Osteoblast (primary cell): ENCODE data around the gene STAC3. TPM values are rescaled to one million over a fixed set of nuclear protein-coding genes. Genes with fewer than 3 reads are reported as not detected.

Source experiments
- DNase-seq: peaks from one replicate; pipeline ENCODE4 v3.0.0; 2011; ENCODE audit warnings: low spot score, mixed read lengths; ENCODE audit not compliant: insufficient read length; ENCODE audit errors: missing footprints
- H2AFZ ChIP-seq: 2 replicates; pipeline ENCODE4 v1.6.0; 2011; ENCODE audit warnings: mild to moderate bottlenecking, low read length
- H3K27ac ChIP-seq: 2 replicates; pipeline ENCODE4 v1.5.1; 2011; ENCODE audit warnings: mild to moderate bottlenecking, low read depth, low read length, moderate library complexity
- H3K27me3 ChIP-seq: 2 replicates; pipeline ENCODE4 v1.6.0; 2012; ENCODE audit warnings: mild to moderate bottlenecking, control low read depth, inconsistent platforms, low read length, moderate library complexity; ENCODE audit not compliant: insufficient read depth
- H3K36me3 ChIP-seq: 2 replicates; pipeline ENCODE4 v1.5.1; 2011; ENCODE audit warnings: mild to moderate bottlenecking, low read length, control low read depth, moderate library complexity; ENCODE audit not compliant: insufficient read depth
- H3K4me1 ChIP-seq: 2 replicates; pipeline ENCODE4 v1.5.1; 2011; ENCODE audit warnings: mild to moderate bottlenecking, low read length, control low read depth, moderate library complexity; ENCODE audit not compliant: insufficient read depth
- H3K4me2 ChIP-seq: 2 replicates; pipeline ENCODE4 v1.6.0; 2011; ENCODE audit warnings: mild to moderate bottlenecking, low read length; ENCODE audit not compliant: insufficient read depth
- H3K4me3 ChIP-seq: fragments of 200-600 bp; sonication (generic); 3 replicates; pipeline ENCODE4 v1.5.1; 2012; ENCODE audit warnings: mild to moderate bottlenecking, low read length, inconsistent platforms; ENCODE audit not compliant: insufficient read depth
- H3K79me2 ChIP-seq: 2 replicates; pipeline ENCODE4 v1.6.0; 2012; ENCODE audit warnings: mild to moderate bottlenecking, low read length, control low read depth, inconsistent platforms; ENCODE audit not compliant: insufficient read depth
- H3K9me3 ChIP-seq: 2 replicates; pipeline ENCODE4 v1.5.1; 2011; ENCODE audit warnings: low read depth, low read length, control low read depth
- H4K20me1 ChIP-seq: 2 replicates; pipeline ENCODE4 v1.6.0; 2012; ENCODE audit warnings: mild to moderate bottlenecking, low read length, control low read depth; ENCODE audit not compliant: insufficient read depth
- CTCF ChIP-seq: IDR thresholded peaks from 2 replicates; pipeline ENCODE4 v1.5.1; 2011; ENCODE audit warnings: mild to moderate bottlenecking, low read depth, low read length, moderate library complexity; ENCODE audit errors: extremely low read depth
- total RNA-seq: library from RNA; depleted of rRNA; stranded (reverse); fragments of >200 nt; gene quantifications from 2 replicates; pipeline ENCODE4 v1.2.3, GENCODE V29; 2012

STAC3 gene
- total RNA-seq, 1 donor, result 0.36 TPM

- DNase-seq, result no peak
- no peak overlapping the region for H3K27ac ChIP-seq
- TF ChIP-seq CTCF, result no peak
- no peaks in the 10 kb centered on the region for H3K9me3 ChIP-seq
- no peak overlapping the region for H3K4me3 ChIP-seq
- no peaks in the 10 kb centered on the region for H4K20me1 ChIP-seq
- no peaks in the 10 kb centered on the region for H3K36me3 ChIP-seq
- H3K4me2 ChIP-seq, result no peak overlapping the region
- H3K4me1 ChIP-seq, result peaks cover 19% of the 10 kb centered on the region
- peaks cover 6% of the 10 kb centered on the region for H3K79me2 ChIP-seq
- H2AFZ ChIP-seq, result no peak overlapping the region
- peaks cover 17% of the 10 kb centered on the region for H3K27me3 ChIP-seq
These were observed 25.9 kb downstream of the STAC3 start for GRCh38 chr12:57224973-57225679.

DNA sequence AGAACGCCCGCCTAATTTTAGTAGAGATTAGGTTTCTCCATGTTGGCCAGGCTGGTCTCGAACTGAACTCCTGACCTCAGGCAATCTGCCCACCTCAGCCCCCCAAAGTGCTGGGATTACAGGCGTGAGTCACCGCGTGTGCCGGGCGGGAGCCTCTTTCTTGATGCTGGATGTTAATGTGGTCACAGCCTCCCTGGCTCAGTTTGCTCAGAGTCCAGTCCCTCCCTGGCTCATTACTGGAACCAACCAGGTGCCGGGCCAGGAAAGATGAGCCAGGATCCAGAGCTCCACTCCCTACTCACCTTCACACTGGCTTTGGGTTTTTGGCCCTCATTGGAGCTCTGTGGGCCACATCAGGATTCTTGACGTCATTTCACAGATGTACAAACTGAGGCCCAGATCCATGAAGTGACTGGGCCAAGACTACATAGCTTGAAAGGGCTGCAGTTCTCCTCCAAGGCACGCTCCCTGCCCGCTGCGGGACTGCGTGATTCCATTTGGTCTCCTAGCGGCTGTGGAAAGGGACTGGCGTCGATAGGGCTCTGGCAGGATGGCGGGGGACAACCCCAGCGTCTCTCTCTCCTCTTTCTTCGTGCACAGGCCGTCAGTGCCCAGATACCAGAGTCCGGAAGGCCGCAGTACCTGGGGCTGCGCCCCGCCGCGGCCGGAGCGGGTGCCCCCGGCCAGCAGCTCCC, 26.6 kb downstream of the STAC3 start:
- Histone ChIP-seq H3K79me2 (no peaks in the 10 kb centered on the region), H3K9me3 (no peaks in the 10 kb centered on the region), H3K36me3 (no peaks in the 10 kb centered on the region), H3K4me2 (no peak overlapping the region), H2AFZ (no peak overlapping the region), H3K4me1 (peaks cover 19% of the 10 kb centered on the region), H3K4me3 (no peak overlapping the region), H3K27me3 (peaks cover 23% of the 10 kb centered on the region), H3K27ac (no peak overlapping the region), H4K20me1 (no peaks in the 10 kb centered on the region)
- no peak for TF ChIP-seq CTCF
- no peak for DNase-seq

DNA sequence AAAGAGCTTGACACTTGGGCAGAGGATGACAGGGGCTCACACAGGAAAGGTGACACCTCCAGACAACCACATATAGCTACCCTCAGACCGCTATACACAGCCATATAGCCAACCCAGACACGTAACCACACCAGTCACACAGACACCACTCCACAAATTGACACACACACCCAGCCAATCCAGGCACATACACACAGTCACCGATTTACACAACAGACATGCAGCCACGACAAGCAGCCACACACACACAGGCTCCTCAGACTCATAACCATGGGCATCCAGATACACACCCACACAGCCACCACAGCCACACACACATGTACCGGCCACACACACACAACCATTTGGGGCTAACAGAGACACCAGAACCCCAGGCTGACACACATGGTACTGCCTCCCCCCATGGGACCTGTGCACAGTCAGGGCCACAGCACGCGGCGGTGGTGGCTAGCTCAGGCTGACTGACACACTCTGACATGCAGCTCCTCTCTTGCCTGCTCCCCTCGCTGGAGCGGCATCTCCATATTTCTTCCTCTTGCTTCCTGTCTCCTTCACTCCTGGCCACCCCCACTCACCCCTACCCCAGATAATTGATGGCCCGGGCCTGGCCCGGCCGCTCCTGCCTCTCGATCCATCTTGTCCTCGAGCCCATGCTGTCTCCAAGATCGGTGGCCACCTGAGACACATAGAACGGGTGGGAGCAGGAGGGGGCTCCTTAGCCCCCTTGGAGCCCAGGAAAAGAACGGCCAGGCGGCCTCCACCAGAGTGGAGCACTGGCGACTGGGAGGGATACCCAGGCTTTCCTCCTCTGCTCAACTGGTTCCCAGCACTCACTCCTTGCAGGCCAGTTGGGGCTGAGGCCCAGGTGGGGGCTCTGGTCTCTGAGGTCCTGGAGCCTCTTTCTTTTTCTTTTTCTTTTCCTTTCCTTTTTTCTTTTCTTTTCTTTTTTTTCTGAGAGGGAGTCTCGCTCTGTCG, 27.5 kb downstream of the STAC3 start:
- TF ChIP-seq CTCF, result no peak
- no peak overlapping the region for H3K4me3 ChIP-seq

More for the DNA sequence above, 27.5 kb downstream of the STAC3 start:
- peaks cover 33% of the 10 kb centered on the region for H3K27me3 ChIP-seq
- H3K27ac ChIP-seq, result no peak overlapping the region
- H3K9me3 ChIP-seq, result no peaks in the 10 kb centered on the region
- DNase-seq, result no peak
- peaks cover 4% of the 10 kb centered on the region for H4K20me1 ChIP-seq
- H3K79me2 ChIP-seq, result no peaks in the 10 kb centered on the region
- H3K4me1 ChIP-seq, result peaks cover 10% of the 10 kb centered on the region
- H3K4me2 ChIP-seq, result no peak overlapping the region
- H2AFZ ChIP-seq, result no peak overlapping the region
- H3K36me3 ChIP-seq, result no peaks in the 10 kb centered on the region
